GM18519 (cell line): Measurements from ENCODE around the gene C16orf89.
"Not testable (repeated sequence)": the region's sequence is repeated elsewhere in the genome, so short reads cannot be mapped to it uniquely, and the experiment has no call there.

Source experiments
- ATAC-seq: cut with Tn5 transposase; IDR thresholded peaks from one replicate; pipeline ENCODE4 v1.9.1; 2021; ENCODE audit warnings: mild to moderate bottlenecking, moderate library complexity; ENCODE audit not compliant: unreplicated experiment, low FRiP score

Gene C16orf89

GRCh38 chr16:5065813-5066212 lies at the start of gene C16orf89:
TSS of gene C16orf89 (minus strand) at chr16:5065956. CDS start at chr16:5065908, 48 bp downstream.
- no peak for ATAC-seq

GRCh38 chr16:5110933-5111332 lies 45.2 kb upstream of the C16orf89 start:
- ATAC-seq: not testable (repeated sequence)

DNA sequence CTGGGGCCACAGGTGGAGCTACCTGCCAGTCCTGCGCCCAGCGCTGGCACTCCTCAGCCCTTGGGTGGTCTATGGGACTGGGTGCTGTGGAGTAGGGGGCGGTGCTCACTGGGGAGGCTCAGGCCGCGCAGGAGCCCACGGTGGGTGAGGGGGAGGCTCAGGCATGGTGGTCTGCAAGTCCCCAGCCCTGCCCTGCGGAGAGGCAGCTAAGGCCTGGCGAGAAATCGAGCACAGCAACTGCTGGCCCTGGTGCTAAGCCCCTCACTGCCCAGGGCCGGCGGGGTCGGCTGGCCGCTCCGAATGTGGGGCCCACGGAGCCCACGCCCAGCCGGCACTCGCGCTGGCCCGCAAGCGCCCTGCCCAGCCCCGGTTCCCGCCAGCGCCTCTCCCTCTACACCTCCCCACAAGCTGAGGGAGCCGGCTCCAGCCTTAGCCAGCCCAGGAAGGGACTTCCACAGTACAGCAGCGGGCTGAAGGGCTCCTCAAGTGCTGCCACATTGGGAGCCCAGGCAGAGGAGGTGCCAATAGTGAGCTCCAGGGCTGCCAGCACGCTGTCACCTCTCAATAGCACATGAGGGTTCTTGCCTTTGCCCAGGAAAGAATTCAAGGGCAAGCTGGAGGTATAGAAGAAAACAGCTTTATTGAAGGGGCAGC lies 42.9 kb upstream of the C16orf89 start:
- ATAC-seq: no peak

- not testable (repeated sequence) for ATAC-seq
Measured at GRCh38 chr16:5105039-5105438, 39.3 kb upstream of the C16orf89 start.

GRCh38 chr16:5103296-5104032 lies 37.7 kb upstream of the C16orf89 start:
- not testable (repeated sequence) for ATAC-seq

GRCh38 chr16:5099174-5099573 lies 33.4 kb upstream of the C16orf89 start:
- ATAC-seq: not testable (repeated sequence)

GRCh38 chr16:5098221-5099159 lies 32.7 kb upstream of the C16orf89 start:
- ATAC-seq: not testable (repeated sequence)

- ATAC-seq: not testable (repeated sequence)
Measured at GRCh38 chr16:5097470-5098220, 31.9 kb upstream of the C16orf89 start, which contains the start of gene EEF2KMT. TSS of gene EEF2KMT (minus strand) at chr16:5097795. CDS start at chr16:5097739, 56 bp downstream.

DNA sequence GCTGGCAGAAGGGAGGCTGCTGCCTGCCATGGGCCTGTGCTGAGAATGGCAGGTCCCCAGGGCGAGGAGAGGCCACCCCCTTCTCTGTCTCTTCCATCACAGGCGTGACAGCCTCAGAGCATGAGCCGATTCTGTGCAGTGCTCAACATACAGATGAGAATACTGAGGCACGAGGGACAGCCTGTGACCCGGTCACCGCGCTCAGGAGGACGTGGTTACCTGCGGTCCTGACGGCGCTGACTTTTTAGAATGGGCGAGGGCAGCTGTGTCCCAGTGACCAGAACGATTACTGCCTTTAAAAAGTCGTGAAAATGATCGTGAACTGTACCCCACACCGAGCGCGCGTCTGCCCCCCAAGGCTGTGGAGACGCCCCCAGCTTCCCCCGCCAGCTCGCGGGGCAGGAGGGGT lies 31.3 kb upstream of the C16orf89 start:
- ATAC-seq: not testable (repeated sequence)

- ATAC-seq: not testable (repeated sequence)
Measured at GRCh38 chr16:5096437-5097060, 30.8 kb upstream of the C16orf89 start.

- ATAC-seq: not testable (repeated sequence)
Measured at GRCh38 chr16:5095145-5095830, 29.5 kb upstream of the C16orf89 start.

GRCh38 chr16:5093746-5094145 lies 28.0 kb upstream of the C16orf89 start:
- not testable (repeated sequence) for ATAC-seq

GRCh38 chr16:5093081-5093480 lies 27.3 kb upstream of the C16orf89 start:
- ATAC-seq: not testable (repeated sequence)

DNA sequence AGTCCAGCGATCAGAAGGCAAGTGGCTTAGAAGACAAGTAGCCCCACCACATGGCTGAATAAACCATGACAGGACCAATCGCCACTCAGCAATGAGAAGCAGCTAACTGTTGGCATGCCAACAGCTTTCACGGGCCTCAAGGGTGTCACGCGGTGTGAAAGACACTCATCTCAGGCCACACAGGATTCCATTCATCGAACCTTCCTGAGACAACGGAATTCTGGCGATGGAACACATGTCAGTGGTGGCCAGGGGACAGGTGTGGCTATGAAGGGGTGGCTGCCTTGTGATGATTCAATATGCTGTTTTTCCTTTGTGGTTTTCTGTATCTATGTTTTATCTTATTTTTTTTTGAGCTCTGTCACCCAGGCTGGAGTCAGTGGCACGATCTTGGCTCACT lies 24.8 kb upstream of the C16orf89 start:
- ATAC-seq: not testable (repeated sequence)

GRCh38 chr16:5089911-5090555 lies 24.3 kb upstream of the C16orf89 start:
- not testable (repeated sequence) for ATAC-seq

- ATAC-seq: not testable (repeated sequence)
Measured at GRCh38 chr16:5088936-5089335, 23.2 kb upstream of the C16orf89 start.

DNA sequence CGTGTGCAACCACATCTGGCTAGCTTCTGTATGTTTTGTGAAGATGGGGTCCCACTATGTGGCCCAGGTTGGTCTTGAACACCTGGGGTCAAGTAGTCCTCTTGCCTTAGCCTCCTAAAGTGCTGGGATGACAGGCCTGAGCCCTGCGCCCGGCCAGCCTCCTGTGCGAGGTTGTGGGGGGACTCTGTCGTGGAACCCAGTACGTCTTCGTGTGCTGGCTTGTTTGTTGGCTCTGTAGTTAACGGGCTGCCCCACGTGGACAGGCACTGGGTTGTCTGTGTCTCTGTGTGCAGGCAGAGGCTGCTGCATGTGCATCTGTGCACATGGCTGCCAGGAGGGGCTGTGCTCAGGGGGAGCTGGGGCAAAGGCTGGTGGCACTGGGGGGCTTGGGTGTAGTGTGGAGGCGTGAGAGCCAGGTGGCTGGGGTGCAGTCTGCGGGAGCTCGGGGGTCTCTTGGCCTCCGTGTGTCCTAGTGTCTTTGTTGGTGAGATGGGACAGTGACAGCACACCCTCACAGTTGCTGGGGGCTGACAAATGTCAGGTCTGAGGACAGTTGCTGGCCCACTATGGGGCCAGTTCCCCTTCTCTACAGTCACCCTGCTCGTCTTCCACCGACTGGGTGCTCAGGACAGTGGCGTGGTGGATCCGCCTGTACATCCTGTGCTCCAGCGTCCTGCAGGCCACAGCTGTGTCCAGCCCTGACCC lies 22.5 kb upstream of the C16orf89 start:
- ATAC-seq: not testable (repeated sequence)

DNA sequence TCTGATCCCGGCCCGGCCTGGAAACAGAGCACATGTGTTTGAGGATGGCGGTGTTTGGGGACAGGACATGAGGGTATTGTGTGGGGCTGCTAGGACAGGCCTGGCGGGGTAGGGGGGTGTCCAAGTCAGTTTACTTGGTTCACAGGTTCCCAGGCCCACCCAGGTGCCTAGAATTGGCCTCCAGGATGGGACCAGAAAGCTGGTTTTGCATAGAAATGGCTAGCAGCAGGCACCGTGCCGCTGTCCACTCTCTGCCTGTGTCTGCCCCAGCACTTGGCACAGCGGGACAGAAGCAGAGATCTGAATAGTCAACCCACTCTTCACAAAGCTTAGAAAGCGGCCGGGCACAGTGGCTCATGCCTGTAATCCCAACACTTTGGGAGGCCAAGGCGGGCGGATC lies 20.0 kb upstream of the C16orf89 start:
- not testable (repeated sequence) for ATAC-seq
